Natural killer cell (primary cell): ENCODE data around the gene SPDYC. TPM values are rescaled to one million over a fixed set of nuclear protein-coding genes. Genes with fewer than 3 reads are reported as not detected.
A peak's percentile ranks its signal among the peaks of the same experiment; 100 is the strongest.

Experiments
- ATAC-seq, 3 donors: fragments of 150-1000 bp in 2 of 3; fragments of 200-7000 bp in 1 of 3; cut with Tn5 transposase; 1 replicate in 1 of 3; 2 replicates in 2 of 3; pipeline ENCODE4 v1.10.0; 2021; ENCODE audit warnings: mild to moderate bottlenecking in 2 of 3, moderate library complexity in 2 of 3
- DNase-seq, 2 donors: peaks; one replicate each; pipeline versions ENCODE4 v3.0.0 to v3.0.0-alpha.2; 2013 to 2021; ENCODE audit warnings: mixed read lengths in 1 of 2
- H3K27ac ChIP-seq: one replicate; pipeline ENCODE4 v1.5.1; 2013; ENCODE audit warnings: mild to moderate bottlenecking, low read length
- H3K27me3 ChIP-seq: one replicate; pipeline ENCODE4 v1.6.1; 2013; ENCODE audit warnings: low read length; ENCODE audit not compliant: control insufficient read depth, insufficient read depth
- H3K36me3 ChIP-seq: one replicate; pipeline ENCODE4 v1.6.1; 2013; ENCODE audit warnings: low read length; ENCODE audit not compliant: control insufficient read depth, insufficient read depth
- H3K4me1 ChIP-seq: one replicate; pipeline ENCODE4 v1.6.1; 2013; ENCODE audit warnings: low read length; ENCODE audit not compliant: control insufficient read depth, insufficient read depth
- H3K4me3 ChIP-seq: one replicate; pipeline ENCODE4 v1.5.1; 2013; ENCODE audit warnings: low read length
- H3K9me3 ChIP-seq: one replicate; pipeline ENCODE4 v1.6.1; 2013; ENCODE audit warnings: low read length; ENCODE audit not compliant: control insufficient read depth, insufficient read depth
- H3K27ac Mint-ChIP-seq, 2 donors: one replicate each; pipeline ENCODE4 v1.8.0; 2022; ENCODE audit warnings: mild to moderate bottlenecking in 2 of 2, mixed read lengths in 2 of 2, moderate library complexity in 1 of 2
- H3K27me3 Mint-ChIP-seq, 2 donors: one replicate each; pipeline ENCODE4 v1.8.0; 2022; ENCODE audit warnings: low read depth in 2 of 2, mixed read lengths in 2 of 2
- H3K36me3 Mint-ChIP-seq: one replicate; pipeline ENCODE4 v1.8.0; 2022; ENCODE audit warnings: mixed read lengths
- H3K4me1 Mint-ChIP-seq, 2 donors: one replicate each; pipeline ENCODE4 v1.8.0; 2022; ENCODE audit warnings: mixed read lengths in 2 of 2
- H3K4me3 Mint-ChIP-seq: one replicate; pipeline ENCODE4 v1.8.0; 2022; ENCODE audit warnings: mild to moderate bottlenecking, moderate library complexity, mixed read lengths
- H3K9me3 Mint-ChIP-seq, 2 donors: one replicate each; pipeline ENCODE4 v1.8.0; 2022; ENCODE audit warnings: mixed read lengths in 2 of 2
- CTCF ChIP-seq: fragments of 200-600 bp; IDR thresholded peaks from one replicate; pipeline ENCODE4 v1.8.0; 2022; ENCODE audit warnings: antibody characterized with exemption
- WGBS: methylation state at CpG from one replicate; pipeline ENCODE4 v1.1.7; 2013; ENCODE audit warnings: missing lambda C conversion rate; ENCODE audit not compliant: insufficient coverage; 5-methylcytosine and 5-hydroxymethylcytosine counted together
- intact Hi-C: fragments of 100-400 bp; cut with micrococcal nuclease; formaldehyde crosslinking; loops from one replicate; pipeline ENCODE4 v1.14.2; 2022
- total RNA-seq, 4 donors: library from RNA; stranded (reverse); fragments of 120-200 nt in 1 of 4; gene quantifications; one replicate each; pipeline versions ENCODE4 v1.2.3 to v1.2.4, GENCODE V29; 2013 to 2022

Gene SPDYC, protein sequence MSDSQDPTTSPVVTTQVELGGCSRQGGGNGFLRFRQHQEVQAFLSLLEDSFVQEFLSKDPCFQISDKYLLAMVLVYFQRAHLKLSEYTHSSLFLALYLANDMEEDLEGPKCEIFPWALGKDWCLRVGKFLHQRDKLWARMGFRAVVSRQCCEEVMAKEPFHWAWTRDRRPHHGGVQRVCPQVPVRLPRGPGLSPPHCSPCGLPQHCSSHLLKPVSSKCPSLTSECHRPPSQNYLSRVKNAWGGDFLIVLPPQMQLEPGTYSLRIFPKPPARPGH
- not detected for total RNA-seq
- 0.50 TPM for total RNA-seq (2013)

DNA sequence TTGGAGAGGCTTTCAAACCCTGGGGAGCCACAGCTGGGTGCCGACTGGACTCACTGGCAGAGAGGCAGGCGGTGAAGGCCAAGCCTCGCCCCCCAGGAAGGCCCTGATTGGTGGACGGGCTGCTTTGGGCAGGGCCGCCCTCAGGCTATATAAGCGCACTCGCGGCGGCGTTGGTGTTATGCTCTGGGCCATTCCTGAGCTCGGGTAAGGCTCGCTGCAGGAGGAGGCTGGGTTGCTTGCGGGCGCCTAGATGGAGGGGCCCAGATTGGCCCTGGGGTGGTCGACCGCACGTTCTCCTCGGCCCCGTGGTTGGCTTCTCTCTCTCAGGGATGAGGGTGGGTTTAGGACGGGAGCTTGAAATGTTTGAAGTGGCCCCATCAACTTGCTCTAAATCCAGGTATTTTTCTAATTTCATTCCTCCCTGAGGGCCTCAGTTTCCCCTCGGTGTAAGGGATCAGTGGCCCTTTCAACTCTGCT lies at the start of gene SPDYC:
Gene SPDYC (plus strand): TSS at position 176 of the 477 bp plus-strand sequence. CDS start 1,125 bp downstream, outside the sequence.
- Mint-ChIP-seq H3K4me3 (peak within 1 kb of the TSS; percentile 83), H3K27me3 (no peaks in the 10 kb centered on the region), H3K9me3 (no peaks in the 10 kb centered on the region), H3K36me3 (no peaks in the 10 kb centered on the region), H3K4me1 (peaks cover 11 to 15% of the 10 kb centered on the region in 2 donors), H3K27ac (peak within 1 kb of the TSS; percentile 97 to 98)
- Histone ChIP-seq H3K36me3 (no peaks in the 10 kb centered on the region), H3K27me3 (no peaks in the 10 kb centered on the region), H3K4me3 (no peak within 1 kb of the TSS), H3K4me1 (peaks cover 16% of the 10 kb centered on the region), H3K9me3 (no peaks in the 10 kb centered on the region), H3K27ac (peak within 1 kb of the TSS; percentile 95)
- ATAC-seq (no peak), DNase-seq (no peak)
- 98% methylated on average over 19 of the region's 21 CpGs for WGBS
- no peak for TF ChIP-seq CTCF
- intact Hi-C loops = no loop called here

DNA sequence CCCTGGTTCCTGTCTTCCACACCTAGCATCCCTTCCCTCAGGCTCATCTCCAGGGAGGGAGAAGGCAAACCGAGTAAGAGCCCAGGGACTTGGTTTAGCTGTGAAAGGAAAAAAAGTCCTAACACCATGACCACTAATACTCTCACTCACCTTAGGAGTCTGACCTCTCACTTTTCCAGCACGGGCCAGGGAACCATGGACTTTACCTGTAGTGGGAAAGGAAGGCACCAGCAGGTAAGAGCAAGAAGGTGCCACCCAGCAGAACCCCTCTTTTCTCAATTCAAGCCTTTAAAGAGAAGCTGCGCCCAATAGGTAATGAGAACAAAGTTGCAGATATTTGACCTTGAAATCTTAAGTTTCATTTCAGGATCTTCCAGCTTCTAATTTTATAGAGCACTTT lies 49.2 kb upstream of the SPDYC start:
- H3K4me1 Mint-ChIP-seq = peaks cover 25 to 50% of the 10 kb centered on the region in 2 donors
- DNase-seq = no peak
- intact Hi-C loops = loop anchor here (5.0 kb wide), 1 partner anchor 204 kb away; the partner anchor contains the start of gene ATG2A
- no peak for TF ChIP-seq CTCF
- Histone ChIP-seq H3K27me3 (no peaks in the 10 kb centered on the region), H3K4me1 (peaks cover 39% of the 10 kb centered on the region), H3K9me3 (no peaks in the 10 kb centered on the region), H3K4me3 (peak overlapping the region; percentile 91), H3K36me3 (peaks cover 47% of the 10 kb centered on the region), H3K27ac (peak overlapping the region; percentile 97)
- WGBS = 100% methylated on average over 2 of the region's 3 CpGs
- H3K4me3 Mint-ChIP-seq = peak overlapping the region; percentile 98
- H3K27ac Mint-ChIP-seq = peak overlapping the region; percentile 99 to 100
- H3K36me3 Mint-ChIP-seq = no peaks in the 10 kb centered on the region
- no peaks in the 10 kb centered on the region for H3K27me3 Mint-ChIP-seq
- H3K9me3 Mint-ChIP-seq = no peaks in the 10 kb centered on the region
- ATAC-seq = no peak

GRCh38 chr11:65121447-65121864 lies 48.6 kb upstream of the SPDYC start:
- ATAC-seq (no peak), DNase-seq (peak in 1 of 2 donors; percentile 45)
- peaks cover 50% of the 10 kb centered on the region for H3K36me3 ChIP-seq
- intact Hi-C loops = loop anchor here (5.0 kb wide), 1 partner anchor 204 kb away; the partner anchor contains the start of gene ATG2A
- WGBS = 2% methylated on average over 22 of the region's 22 CpGs
- H3K4me1 ChIP-seq = peaks cover 32% of the 10 kb centered on the region
- peak overlapping the region; percentile 98 for H3K4me3 Mint-ChIP-seq
- H3K27me3 Mint-ChIP-seq = no peaks in the 10 kb centered on the region
- no peaks in the 10 kb centered on the region for H3K36me3 Mint-ChIP-seq
- peak overlapping the region; percentile 99 to 100 for H3K27ac Mint-ChIP-seq
- peaks cover 25 to 50% of the 10 kb centered on the region in 2 donors for H3K4me1 Mint-ChIP-seq
- peak overlapping the region; percentile 97 for H3K27ac ChIP-seq
- TF ChIP-seq CTCF = no peak
- H3K9me3 Mint-ChIP-seq = no peaks in the 10 kb centered on the region
- H3K4me3 ChIP-seq = peak overlapping the region; percentile 91
- H3K9me3 ChIP-seq = no peaks in the 10 kb centered on the region
- no peaks in the 10 kb centered on the region for H3K27me3 ChIP-seq
